Measurements from ENCODE around the gene IRX4. TPM values are rescaled to one million over a fixed set of nuclear protein-coding genes. Genes with fewer than 3 reads are reported as not detected.

The IRX4 gene
- total and polyA plus RNA-seq, 2 experiments from 2014 or later = 0.82 to 1.7 TPM

DNA sequence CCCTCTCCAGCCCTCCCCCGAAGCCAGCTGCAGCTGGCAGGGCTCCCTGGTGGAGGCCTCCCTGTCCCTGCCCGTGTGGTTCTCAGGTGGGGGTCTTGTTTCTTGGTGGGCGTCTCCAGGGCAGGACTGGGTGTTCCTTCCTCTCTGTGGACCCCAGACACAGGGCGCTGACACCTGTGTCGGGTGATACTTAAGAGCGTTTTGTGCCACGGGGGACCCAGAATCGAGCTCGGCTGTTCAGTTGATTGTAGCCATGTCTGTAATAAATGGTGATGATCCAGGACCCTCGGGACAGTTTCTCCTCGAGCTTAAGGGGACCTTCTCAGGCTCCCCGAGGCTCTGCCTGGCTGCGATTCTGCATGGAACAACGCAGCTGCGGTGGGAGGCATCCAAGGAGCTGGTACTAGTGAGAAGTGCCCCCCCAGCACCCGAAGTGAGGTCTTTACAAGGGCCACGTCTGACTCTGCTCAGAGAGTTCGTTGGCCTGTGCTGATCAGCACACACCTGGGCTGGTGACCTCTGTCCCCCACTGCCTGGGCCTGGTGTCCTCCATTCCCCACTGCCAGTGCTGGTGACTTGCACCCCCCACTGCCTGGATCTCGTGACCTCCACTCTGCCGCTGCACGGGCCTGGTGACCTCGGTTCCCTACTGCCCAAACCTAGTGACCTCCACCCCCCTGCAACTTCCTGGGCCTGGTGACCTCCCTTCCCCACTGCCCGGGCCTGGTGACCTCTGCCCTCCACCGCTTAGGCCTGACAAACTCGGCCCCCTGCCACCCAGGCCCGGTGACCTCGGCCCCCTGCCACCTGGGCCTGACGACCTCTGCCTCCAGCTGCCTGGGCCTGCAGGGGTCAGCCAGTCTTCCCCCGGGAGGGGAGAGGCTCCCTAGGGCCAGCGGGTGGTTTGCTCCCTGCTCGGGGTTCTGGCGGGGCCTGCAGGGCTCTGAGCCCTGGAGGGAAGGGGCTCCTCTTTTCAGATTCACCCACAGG lies 45.5 kb downstream of the IRX4 start:
- H3K27ac Mint-ChIP-seq = no peak overlapping the region
- H2AFZ ChIP-seq = no peak overlapping the region
- ATAC-seq = no peak

DNA sequence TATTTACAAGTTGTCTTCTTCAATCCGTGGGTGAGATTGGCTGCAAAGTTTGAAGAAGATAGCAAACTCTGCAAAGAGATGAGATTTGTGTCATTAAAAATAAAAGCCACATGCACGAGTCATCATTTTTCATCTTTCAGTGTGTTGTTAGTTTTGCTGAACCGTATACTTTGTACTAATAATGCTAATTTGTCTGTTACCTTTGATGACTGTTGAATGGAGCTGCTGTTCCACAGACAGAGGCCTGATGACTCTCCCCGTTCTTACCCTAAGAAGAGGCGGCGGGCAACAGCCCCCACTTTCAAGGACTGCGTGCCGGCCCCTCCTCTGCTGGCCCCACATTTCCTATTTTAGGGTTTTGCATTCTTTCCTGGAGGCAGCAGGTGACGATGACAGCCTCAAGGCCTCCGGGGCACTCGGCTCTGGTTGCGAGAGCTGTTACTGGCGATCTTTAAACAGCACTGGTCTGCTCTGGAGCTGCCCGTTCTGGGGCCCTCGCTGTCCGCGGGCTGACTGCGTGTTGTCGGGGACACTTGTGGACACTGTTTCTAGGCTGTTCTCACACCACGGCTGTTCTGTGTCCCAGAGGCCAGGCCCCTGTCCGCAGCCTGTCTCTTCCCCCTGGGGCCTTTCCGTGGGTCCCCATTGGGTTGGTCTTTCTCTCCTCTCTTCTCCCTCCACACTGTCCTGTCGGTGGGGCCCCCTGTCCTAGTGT lies 46.4 kb downstream of the IRX4 start:
- Histone ChIP-seq H3K9me2 (ENCODE audit: insufficient read depth) (no peaks in the 10 kb centered on the region), H3F3A (replicated peaks; ENCODE audit: low read depth) (no peaks in the 10 kb centered on the region), H3K4me1 (ENCODE audit: insufficient read depth) (peaks cover 13% of the 10 kb centered on the region), H3K27ac (ENCODE audit: low read depth) (no peak overlapping the region), H3K27me3 (ENCODE audit: insufficient read depth) (no peaks in the 10 kb centered on the region), H4K20me1 (replicated peaks; ENCODE audit: insufficient read depth) (no peaks in the 10 kb centered on the region), H2AFZ (no peak overlapping the region), H3K4me3 (no peak overlapping the region), H3K36me3 (ENCODE audit: insufficient read depth) (no peaks in the 10 kb centered on the region), H3K4me2 (no peak overlapping the region), H3K79me2 (replicated peaks; ENCODE audit: insufficient read depth) (no peaks in the 10 kb centered on the region)
- no peak for TF ChIP-seq ZNF331 (CRISPR knock-in tag; IDR thresholded peaks at IDR 0.05; ENCODE audit: low read depth)
- TF ChIP-seq, protein P1, sequence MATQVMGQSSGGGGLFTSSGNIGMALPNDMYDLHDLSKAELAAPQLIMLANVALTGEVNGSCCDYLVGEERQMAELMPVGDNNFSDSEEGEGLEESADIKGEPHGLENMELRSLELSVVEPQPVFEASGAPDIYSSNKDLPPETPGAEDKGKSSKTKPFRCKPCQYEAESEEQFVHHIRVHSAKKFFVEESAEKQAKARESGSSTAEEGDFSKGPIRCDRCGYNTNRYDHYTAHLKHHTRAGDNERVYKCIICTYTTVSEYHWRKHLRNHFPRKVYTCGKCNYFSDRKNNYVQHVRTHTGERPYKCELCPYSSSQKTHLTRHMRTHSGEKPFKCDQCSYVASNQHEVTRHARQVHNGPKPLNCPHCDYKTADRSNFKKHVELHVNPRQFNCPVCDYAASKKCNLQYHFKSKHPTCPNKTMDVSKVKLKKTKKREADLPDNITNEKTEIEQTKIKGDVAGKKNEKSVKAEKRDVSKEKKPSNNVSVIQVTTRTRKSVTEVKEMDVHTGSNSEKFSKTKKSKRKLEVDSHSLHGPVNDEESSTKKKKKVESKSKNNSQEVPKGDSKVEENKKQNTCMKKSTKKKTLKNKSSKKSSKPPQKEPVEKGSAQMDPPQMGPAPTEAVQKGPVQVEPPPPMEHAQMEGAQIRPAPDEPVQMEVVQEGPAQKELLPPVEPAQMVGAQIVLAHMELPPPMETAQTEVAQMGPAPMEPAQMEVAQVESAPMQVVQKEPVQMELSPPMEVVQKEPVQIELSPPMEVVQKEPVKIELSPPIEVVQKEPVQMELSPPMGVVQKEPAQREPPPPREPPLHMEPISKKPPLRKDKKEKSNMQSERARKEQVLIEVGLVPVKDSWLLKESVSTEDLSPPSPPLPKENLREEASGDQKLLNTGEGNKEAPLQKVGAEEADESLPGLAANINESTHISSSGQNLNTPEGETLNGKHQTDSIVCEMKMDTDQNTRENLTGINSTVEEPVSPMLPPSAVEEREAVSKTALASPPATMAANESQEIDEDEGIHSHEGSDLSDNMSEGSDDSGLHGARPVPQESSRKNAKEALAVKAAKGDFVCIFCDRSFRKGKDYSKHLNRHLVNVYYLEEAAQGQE (IDR thresholded peaks at IDR 0.05; ENCODE audit: unreplicated experiment) = no peak
- TF ChIP-seq NANOG (IDR thresholded peaks at IDR 0.05; ENCODE audit: borderline replicate concordance) = no peak
- no peak for TF ChIP-seq POLR2AphosphoS5 (IDR thresholded peaks at IDR 0.05; ENCODE audit: low read depth)
- no peak for TF ChIP-seq EZH2phosphoT487 (IDR thresholded peaks at IDR 0.05; ENCODE audit: unreplicated experiment)
- TF ChIP-seq, protein P2, sequence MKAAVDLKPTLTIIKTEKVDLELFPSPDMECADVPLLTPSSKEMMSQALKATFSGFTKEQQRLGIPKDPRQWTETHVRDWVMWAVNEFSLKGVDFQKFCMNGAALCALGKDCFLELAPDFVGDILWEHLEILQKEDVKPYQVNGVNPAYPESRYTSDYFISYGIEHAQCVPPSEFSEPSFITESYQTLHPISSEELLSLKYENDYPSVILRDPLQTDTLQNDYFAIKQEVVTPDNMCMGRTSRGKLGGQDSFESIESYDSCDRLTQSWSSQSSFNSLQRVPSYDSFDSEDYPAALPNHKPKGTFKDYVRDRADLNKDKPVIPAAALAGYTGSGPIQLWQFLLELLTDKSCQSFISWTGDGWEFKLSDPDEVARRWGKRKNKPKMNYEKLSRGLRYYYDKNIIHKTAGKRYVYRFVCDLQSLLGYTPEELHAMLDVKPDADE (IDR thresholded peaks at IDR 0.05) = no peak
- TF ChIP-seq CREB1 (CRISPR knock-in tag; IDR thresholded peaks at IDR 0.05; ENCODE audit: low read depth) = no peak
- Mint-ChIP-seq H3K27me3 (ENCODE audit: insufficient read depth, low read depth, poor library complexity) (peaks cover 9% of the 10 kb centered on the region), H3K4me3 (no peak overlapping the region), H3K4me1 (peaks cover 39% of the 10 kb centered on the region), H3K27ac (no peak overlapping the region), H3K9me3 (no peaks in the 10 kb centered on the region), H3K36me3 (ENCODE audit: low read depth) (no peaks in the 10 kb centered on the region)
- ATAC-seq (no peak), DNase-seq (ENCODE audit: low spot score) (no peak)

More for the DNA sequence above, 45.5 kb downstream of the IRX4 start:
- Histone ChIP-seq H4K20me1 (replicated peaks; ENCODE audit: insufficient read depth) (no peaks in the 10 kb centered on the region), H3K36me3 (ENCODE audit: insufficient read depth) (no peaks in the 10 kb centered on the region), H3K4me3 (no peak overlapping the region), H3K27me3 (ENCODE audit: insufficient read depth) (no peaks in the 10 kb centered on the region), H3F3A (replicated peaks; ENCODE audit: low read depth) (no peaks in the 10 kb centered on the region), H3K79me2 (replicated peaks; ENCODE audit: insufficient read depth) (no peaks in the 10 kb centered on the region), H3K4me2 (no peak overlapping the region), H3K4me1 (ENCODE audit: insufficient read depth) (peaks cover 9% of the 10 kb centered on the region), H3K27ac (ENCODE audit: low read depth) (no peak overlapping the region), H3K9me2 (ENCODE audit: insufficient read depth) (no peaks in the 10 kb centered on the region)
- TF ChIP-seq, protein P1 (IDR thresholded peaks at IDR 0.05; ENCODE audit: unreplicated experiment) = no peak
- TF ChIP-seq, protein P3, sequence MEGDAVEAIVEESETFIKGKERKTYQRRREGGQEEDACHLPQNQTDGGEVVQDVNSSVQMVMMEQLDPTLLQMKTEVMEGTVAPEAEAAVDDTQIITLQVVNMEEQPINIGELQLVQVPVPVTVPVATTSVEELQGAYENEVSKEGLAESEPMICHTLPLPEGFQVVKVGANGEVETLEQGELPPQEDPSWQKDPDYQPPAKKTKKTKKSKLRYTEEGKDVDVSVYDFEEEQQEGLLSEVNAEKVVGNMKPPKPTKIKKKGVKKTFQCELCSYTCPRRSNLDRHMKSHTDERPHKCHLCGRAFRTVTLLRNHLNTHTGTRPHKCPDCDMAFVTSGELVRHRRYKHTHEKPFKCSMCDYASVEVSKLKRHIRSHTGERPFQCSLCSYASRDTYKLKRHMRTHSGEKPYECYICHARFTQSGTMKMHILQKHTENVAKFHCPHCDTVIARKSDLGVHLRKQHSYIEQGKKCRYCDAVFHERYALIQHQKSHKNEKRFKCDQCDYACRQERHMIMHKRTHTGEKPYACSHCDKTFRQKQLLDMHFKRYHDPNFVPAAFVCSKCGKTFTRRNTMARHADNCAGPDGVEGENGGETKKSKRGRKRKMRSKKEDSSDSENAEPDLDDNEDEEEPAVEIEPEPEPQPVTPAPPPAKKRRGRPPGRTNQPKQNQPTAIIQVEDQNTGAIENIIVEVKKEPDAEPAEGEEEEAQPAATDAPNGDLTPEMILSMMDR (conservative IDR thresholded peaks at IDR 0.05; ENCODE audit: low read depth in 2 of 2) = no peak
- H3K36me3 Mint-ChIP-seq (ENCODE audit: low read depth) = no peaks in the 10 kb centered on the region
- H3K4me3 Mint-ChIP-seq = no peak overlapping the region
- no peak for DNase-seq (ENCODE audit: low spot score)
- no peaks in the 10 kb centered on the region for H3K9me3 Mint-ChIP-seq
- H3K4me1 Mint-ChIP-seq = peaks cover 37% of the 10 kb centered on the region
- peaks cover 9% of the 10 kb centered on the region for H3K27me3 Mint-ChIP-seq (ENCODE audit: insufficient read depth, low read depth, poor library complexity)

Data from GM23338 (cell line).